Measurements from ENCODE around the gene ERBIN.

- TF ChIP-seq EZH2 (IDR thresholded peaks at IDR 0.05; ENCODE audit: low read depth, low read length, severe bottlenecking) (no peak), EP300 (IDR thresholded peaks at IDR 0.05; ENCODE audit: borderline replicate concordance in 1 of 2, low read depth in 2 of 2, low read length in 2 of 2) (no peak), MAFK (IDR thresholded peaks at IDR 0.05; ENCODE audit: low read depth, low read length) (peak; percentile 26; the same call in 1 of the 2 replicates), CTCF (IDR thresholded peaks at IDR 0.05; ENCODE audit: control extremely low read depth in 1 of 3, insufficient read depth in 1 of 3, low read depth in 1 of 3, low read length in 3 of 3) (no peak)
Measured at GRCh38 chr5:65982635-65983034, 56.3 kb downstream of the ERBIN start.
